Dermis microvascular lymphatic vessel endothelial cell (primary cell): ENCODE results near the gene TSPAN11. TPM values are rescaled to one million over a fixed set of nuclear protein-coding genes. Genes with fewer than 3 reads are reported as not detected.
"Not testable (repeated sequence)": the region's sequence is repeated elsewhere in the genome, so short reads cannot be mapped to it uniquely, and the experiment has no call there.

Source experiments
- DNase-seq, 2 donors: peaks; one replicate each; pipeline versions ENCODE4 v3.0.0 to v3.0.0-alpha.2; 2010; ENCODE audit warnings: low read depth in 2 of 2
- total RNA-seq: library from RNA; depleted of rRNA; stranded (reverse); fragments of >200 nt; gene quantifications from 2 replicates; pipeline ENCODE4 v1.2.1, GENCODE V29; 2014

TSPAN11 gene, protein sequence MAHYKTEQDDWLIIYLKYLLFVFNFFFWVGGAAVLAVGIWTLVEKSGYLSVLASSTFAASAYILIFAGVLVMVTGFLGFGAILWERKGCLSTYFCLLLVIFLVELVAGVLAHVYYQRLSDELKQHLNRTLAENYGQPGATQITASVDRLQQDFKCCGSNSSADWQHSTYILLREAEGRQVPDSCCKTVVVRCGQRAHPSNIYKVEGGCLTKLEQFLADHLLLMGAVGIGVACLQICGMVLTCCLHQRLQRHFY
- total RNA-seq = 9.1 and 29.3 TPM in 2 replicates

DNA sequence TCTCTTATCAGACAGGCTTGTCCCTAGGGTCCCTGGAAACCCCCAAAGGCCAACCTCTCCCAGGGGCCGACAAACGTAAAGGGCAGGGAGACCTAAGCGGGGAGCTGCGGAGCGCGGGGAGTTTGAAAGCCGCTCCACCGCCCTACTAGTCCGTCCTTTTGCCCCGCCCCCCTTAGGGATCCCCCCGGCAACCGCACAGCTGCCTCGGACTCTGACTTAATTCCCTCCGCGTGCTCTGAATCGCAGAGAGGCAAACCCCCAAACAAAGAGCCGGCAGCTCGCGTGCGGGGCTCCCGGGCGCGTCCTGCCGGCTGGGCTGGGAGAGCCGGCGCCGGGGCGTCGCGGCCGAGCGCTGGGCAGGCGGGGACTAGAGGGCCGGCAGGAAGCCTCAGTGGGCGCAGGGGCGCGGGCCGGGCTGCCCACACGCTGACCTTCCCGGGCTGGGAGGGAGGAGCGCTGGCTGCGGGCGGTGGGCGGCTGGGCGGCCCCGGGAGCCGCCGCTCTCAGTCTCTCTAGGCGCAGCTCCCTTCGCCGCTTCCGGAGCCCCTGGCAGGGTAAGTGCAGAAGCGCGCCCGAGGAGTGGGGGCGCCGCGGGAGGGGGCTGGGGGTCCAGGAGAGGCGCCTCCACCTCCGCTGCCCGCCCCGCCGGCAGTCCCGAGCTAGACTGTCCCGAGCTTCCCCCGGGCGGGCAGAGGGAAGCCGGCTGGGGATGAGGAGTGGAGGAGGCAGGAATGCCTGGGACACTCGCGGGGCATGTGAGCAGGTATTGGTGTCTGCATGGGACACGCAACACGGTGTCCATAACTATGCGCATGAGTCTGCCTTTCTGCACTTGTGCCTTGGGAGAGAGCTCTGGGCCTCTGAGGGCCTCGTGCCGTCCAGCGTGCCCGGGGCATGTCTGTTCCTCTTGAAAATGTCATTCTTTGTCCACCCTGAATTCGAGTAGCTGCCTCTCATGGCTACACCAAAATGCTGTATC, at the start of gene TSPAN11:
TSPAN11 (plus strand) TSS at position 506 of the 979 bp plus-strand sequence. CDS start 27,244 bp downstream, outside the sequence.
- DNase-seq = peak in 1 of 2 donors; percentile 47

DNA sequence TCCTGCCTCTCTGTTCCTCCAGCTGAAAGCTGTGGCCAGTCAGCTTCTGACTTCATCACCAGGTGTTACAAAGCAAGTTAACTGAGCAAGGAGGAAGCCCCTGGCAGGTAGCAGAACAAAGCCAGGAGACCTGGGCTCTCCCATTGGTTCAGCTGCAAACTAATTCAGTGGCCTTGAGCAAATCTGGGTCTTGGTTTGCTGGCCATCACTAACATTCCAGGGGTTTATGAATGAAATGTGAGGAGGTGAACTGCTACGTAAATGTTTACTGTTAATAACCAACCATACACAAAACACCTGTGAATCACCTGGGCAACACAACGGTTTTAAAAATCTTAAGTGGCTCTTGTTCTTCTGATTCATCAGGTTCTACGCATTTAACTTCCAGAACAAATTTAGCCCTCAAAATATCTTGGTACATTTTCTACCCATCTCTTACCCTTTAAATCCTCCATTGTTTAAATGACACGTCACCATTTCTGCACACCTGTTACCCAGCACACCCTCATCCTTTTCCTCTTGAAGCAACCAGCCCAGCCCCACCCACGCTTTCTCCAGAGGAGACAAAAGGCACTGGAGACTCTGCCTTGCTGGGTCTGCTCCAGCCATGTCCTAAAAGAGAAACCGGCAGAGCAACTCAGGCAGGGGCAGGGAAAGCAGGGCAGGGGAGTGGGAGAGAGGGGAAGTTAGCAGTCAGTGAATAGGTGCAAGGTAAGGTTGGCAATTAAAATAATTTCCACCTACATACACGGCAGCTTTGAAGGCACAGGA, 49.3 kb upstream of the TSPAN11 start:
- DNase-seq = no peak

DNA sequence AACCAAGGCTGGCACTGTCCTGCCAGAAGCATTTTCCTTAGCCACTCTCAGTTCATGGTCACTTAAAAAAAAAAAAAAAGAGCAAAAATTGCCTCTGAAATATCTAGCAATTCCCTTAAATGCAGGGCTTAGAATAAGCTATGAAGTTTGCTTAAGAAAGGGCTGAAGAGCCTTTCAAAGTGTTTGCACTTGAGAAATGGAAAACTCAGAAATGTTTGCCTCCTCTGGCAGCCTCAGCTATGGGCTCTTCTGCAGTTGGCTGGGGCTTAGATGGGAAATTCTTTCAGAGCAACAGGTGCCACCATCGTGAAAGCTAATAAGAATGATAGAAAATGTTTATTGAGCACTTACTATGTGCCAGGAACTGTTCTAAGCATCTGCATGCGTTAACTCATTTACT, 48.5 kb upstream of the TSPAN11 start:
- no peak for DNase-seq

DNA sequence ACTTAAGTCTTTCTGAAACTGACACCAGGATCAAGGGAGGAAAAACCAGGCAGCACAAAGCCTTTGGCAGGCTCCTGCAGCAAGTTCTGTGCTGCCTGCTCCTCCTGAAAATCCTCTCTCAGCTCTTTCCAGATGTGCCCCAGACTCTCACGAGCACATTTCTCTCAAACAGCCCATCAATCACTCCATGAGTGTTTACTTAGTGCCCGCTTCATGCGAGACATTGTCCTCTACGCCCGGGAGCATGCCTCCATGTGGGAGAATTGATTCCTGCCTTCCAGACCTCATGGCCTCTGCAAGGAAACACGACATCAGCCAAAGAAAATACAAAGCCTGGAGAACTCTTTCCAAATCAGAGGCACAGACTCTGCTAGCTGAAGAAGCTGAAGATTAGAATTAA, 46.5 kb upstream of the TSPAN11 start:
- peak in 1 of 2 donors; percentile 2 for DNase-seq

DNA sequence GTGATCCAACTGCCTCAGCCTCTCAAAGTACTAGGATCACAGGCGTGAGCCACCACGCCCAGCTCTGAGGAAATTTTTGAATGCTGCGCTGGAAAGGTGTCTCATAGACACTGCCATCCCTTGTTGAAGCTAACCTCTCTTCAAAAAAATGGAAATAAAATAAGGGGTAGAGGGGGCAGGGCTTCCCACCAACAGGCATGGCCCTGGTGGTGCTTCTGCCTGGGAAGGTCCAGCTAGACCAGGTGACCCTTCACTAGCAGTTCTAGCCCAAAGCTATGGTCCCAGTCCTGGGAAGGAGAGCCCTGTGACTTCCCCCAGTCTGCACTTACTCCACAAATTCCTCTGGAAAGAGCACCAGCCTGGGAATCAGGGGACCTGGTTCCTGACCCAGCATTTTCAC, 45.7 kb upstream of the TSPAN11 start:
- DNase-seq = no peak

DNA sequence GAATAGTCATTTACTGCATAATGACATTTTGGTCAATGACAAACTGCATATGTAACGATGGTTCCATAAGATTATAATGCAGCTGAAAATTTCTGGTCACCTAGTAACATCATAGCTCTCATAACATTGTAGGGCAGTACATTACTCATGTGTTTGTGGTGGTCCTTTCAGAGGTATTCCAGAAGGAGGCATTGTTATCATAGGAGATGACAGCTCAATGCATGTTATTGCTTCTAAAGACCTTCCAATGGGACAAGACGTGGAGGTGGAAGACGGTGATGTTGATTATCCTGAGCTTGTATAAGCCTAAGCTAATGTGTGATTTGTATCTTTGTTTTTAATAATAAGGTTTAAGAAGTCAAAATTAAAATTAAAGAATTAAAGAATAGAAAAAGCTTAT, 43.8 kb upstream of the TSPAN11 start:
- DNase-seq = peak in 1 of 2 donors; percentile 34

DNA sequence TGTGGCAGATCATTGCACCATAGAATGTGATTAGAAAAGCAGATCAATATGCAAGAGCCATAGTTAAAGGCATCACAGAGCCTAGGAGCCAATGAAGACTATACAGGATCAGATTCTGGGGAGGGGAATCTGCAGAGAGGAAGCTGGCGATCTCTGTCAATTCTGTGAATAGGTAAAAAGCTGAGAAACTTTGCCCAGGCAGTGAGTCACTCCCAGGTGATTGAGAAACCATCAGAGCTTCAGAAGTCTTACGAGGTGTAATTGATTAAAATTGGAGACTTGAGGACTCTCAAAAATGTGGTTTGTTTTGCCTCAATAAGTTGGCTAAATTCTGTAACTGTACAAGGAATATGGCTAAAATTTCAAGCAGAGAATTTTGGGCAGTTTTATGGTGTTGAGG, 41.7 kb upstream of the TSPAN11 start:
- no peak for DNase-seq

DNA sequence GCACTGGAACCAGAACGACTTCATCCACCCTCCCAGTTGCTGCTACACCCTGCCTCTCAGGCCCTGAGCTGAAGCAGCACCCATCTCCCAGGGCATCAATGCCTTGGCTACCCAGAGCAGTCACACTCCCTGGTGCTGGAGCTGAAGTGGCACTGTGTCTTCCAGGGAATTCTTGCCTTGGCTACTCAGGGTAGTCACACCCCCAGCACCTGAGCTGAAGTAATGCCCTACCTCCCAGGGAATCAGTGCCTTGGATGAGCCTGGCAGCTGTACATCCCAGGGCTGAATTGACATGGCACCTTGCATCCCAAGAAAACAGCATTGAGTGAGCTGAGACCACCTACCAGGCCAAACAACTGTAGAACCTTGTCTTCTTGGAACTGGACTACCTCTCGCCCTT, 41.2 kb upstream of the TSPAN11 start:
- DNase-seq = no peak

DNA sequence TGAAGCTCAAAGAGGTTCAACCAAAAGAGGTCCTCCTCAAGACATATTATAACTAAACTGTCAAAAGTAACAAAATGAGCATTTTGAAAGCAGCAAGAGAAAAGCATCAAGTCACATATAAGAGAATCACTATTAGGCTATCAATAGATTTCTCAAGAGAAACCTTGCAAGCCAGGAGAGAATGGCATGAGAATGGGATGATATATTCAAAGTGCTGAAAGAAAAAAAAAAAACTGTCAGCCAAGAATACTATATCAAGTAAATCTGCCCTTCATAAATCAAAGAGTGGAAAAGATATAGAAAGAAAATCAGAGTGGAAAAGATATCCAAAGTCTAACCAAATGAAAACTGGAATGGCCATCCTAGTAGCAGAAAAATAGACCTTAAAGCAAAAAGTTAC, 39.3 kb upstream of the TSPAN11 start:
- DNase-seq = no peak

DNA sequence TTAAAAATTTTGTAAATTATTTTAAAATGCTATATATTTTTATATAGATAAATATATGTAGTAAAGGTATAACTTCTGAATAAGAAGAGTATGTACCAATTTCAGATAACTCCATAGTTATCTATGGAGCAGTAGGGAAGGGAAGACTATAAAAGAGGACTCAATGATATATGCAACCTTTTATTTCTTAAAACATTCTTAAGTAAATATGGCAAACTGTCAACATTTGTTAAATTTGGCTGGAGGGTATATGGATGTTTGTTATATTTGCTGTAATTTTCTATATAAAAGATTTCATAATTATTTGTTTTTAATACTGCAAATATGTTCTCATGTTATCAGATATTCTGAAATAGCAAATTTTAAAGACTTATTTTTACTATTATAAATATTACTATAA, 38.3 kb upstream of the TSPAN11 start:
- no peak for DNase-seq

DNA sequence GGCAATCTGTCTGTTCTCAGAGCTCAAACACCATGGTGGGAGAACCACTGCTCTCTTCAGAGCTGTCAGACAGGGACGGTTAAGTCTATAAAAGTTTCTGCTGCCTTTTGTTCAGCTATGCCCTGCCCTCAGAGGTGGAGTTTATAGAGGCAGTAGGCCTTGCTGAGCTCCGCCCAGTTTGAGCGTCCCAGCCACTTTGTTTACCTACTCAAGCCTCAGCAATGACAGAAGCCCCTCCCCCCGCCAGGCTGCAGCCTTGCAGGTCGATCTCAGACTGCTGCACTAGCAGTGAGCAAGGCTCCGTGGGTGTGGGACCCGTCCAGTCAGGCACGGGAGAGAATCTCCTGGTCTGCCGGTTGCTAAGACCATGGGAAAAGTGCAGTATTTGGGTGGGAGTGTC, 32.0 kb upstream of the TSPAN11 start:
- not testable (repeated sequence) for DNase-seq

DNA sequence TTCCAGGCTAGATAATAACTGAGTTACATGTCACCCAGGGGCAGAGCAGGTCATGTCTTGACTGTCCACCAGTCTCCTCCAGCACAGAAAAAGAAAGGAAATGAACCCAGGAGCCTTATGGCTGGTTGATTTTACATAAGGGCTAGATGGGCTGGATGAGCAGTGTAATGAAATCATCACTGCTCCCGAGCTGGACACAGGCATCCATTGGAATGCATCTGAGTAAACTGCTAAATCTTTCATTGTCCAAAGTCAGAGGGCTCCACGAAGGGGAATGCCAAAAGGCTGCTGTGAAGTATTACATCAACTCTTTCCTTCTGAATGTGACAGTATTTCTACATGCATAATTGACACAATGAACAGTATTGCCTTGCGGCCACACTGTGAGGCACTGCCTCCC, 30.1 kb upstream of the TSPAN11 start:
- no peak for DNase-seq

DNA sequence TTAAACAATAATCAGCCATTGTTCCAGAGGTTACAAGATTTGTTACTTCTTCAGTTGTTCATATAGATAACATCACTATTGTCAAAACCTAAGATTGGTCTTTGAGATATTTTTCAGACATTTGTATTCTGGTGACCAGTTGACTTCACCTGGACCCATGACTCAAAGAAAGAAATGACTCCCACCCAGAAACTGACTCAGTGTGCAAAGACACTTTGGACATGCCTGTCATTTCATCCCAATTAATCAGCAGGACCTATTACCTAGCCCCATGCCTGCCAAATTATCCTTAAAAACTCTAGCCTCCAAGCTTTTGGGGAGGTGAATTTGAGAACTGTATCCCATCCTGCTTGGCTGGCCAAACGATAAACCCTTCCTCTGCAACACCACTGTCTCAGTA, 27.7 kb upstream of the TSPAN11 start:
- no peak for DNase-seq

DNA sequence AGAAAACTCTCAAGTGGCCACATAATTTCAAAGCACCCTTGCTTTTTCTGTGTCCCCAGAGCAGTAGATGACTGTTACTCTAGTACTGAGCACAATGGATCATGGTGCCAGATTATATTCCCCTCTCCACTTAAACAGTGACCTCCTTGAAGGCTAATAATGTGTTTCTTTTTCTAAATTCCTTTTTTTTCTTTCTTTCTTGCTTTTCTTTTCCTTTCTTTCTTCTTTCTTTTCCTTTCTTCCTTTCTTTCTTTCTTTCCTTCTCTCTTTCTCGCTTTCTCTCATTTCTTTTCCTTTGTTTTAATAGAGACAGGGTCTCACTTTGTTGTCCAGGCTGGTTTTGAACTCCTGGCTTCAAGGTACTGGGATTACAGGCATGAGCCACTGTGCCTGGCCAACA, 26.2 kb upstream of the TSPAN11 start:
- no peak for DNase-seq

DNA sequence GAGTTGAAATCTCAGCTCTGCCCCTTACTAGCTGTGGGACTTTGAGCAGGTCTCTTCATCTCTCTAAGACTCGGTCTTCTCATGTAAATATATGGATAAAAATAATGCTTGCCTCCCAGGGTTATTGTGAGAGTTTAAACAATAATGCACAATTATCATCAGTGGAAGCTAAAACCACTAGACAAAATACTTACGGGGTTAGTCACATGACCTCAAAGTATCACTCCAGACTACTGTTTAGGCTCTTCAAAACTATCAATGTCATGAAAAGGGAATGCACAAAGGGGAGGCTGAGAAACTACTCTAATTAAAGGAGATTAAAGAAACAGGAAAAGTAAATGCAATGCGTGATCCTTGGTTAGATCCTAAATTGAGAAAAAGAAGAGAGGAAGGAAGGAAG, 24.5 kb upstream of the TSPAN11 start:
- DNase-seq = no peak

DNA sequence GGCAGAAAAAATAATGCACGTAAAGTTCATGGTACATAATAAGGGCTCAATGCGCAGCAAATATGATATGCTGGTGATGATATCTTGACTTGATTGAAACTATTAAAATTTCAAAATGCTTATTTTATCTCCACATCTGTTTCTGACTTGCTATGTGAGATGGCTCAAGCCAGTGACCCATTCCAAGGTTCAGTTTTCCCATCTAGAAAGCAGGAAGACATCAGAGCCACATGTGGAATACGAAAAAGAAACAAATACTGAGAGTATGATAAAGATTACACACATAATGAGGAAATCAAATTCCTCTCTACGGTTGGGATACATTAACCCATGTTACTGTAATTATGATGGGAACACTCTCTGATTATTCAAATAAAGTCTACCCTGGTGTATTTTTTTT, 24.0 kb upstream of the TSPAN11 start:
- no peak for DNase-seq

DNA sequence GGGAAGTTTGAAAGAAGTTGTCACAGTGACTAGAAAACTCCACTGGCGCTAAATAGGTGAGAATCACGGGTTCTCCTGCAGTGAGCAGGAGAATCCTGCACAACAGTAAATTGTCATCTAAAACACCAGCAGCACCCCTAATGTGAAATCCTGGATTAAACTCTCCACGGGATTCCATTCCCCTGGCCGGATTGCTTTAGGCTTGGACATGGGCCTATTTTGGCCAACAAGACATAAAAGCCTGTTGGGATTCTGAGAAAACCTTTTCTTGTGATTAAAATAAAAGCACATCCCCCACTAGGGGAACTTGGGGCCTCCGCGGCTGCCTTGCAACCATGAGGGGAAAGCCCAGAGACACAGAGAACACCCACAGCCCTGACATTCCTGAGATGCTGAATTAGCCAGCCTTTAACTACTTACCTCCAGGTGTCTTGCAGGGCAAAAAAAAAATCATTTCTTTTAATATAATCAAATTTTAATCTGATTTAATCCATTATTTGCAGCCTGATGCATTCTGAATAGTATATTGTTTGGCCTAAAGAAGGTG, 21.0 kb upstream of the TSPAN11 start:
- DNase-seq = no peak

DNA sequence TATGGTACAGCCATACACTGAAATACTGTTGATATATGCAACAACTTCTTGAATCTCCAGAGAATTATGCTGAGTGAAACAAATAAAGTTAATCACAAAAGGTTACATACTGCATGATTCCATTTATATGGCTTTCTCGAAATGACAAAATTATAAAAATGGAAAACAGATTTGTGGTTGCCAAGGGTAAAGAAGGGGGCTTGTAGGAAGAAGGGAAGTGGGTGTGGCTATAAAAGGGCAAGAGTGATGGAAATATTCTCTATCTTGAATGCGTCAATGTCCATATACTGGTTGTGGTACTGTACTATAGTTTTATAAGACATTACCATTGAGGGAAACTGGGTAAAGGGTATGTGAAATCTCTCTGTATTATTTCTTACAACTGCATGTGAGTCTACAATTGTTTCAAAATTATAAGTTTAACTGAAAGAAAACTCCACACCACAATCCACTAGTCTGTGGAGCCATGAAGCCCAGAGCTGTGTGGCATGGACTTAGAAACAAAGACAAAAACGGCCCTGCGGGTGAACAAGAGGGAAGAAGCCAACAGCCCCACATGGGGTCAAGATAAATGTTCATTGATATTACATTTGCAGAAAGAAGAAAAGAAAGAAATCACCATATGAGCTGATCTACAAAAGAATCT, 18.3 kb upstream of the TSPAN11 start:
- DNase-seq = no peak

DNA sequence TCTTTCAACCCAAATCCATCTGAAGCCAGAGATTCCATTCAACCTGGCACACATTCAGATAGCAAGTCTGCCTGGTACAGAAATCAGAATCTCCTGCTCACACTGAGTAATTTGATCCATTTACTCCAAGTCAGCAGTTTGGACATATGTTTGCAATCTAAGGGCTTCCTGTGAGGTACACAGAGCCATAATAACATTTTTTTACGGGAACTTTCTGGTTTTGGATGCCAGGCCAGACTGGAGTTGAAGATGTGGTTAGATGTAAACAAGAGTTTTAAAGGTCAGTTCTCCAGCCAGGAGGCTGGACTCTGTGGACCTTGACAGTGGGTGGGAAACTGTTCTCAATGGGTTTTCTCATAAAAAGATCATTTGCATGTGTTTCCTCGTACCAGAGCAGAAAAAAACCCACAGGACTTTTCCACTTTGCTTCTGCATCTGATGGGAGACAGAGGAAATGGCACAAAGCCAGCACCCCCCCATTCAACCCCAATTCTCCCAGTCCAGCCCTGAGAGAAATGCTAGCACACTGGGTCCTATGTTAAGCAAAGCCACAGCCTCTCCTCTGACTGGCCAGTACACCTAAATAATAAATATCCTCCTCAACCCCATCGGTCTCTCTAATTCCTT, 17.7 kb upstream of the TSPAN11 start:
- no peak for DNase-seq

DNA sequence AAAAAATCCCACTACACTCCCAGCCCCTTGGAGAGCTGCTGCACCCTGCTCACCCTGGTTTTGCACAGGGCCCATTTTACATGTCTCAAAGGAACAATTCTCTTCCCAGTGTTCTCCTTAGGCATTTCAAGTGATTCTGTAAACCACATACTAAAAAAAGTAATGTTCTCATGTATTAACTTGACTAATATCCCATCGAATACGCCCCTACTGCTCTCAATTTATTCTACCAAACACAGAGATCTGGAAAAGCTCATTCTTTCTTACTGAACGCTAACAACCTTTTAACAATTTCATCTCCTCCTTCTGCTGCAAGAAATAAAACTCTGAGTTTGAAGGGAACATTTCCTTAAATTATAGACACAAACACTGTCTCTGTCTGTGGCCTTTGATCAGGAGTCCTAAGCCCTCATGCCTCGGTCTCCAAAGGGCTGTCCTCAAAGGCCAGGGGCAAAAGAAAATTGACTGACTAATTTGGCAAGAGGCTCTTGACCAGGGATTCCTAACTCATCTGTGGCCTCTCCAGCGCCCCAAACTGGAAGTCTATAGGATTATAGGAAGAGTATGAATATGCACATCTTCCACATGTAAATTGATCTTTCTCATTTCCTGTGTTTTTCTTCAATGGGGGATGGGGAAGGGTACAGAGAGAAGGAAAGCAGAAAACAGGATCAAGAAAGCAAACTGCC, 17.1 kb upstream of the TSPAN11 start:
- no peak for DNase-seq
